ENCODE results near the gene BSND. TPM values are rescaled to one million over a fixed set of nuclear protein-coding genes. Genes with fewer than 3 reads are reported as not detected.

The BSND gene
- total RNA-seq, 1 donor from 2014 or later: not detected

DNA sequence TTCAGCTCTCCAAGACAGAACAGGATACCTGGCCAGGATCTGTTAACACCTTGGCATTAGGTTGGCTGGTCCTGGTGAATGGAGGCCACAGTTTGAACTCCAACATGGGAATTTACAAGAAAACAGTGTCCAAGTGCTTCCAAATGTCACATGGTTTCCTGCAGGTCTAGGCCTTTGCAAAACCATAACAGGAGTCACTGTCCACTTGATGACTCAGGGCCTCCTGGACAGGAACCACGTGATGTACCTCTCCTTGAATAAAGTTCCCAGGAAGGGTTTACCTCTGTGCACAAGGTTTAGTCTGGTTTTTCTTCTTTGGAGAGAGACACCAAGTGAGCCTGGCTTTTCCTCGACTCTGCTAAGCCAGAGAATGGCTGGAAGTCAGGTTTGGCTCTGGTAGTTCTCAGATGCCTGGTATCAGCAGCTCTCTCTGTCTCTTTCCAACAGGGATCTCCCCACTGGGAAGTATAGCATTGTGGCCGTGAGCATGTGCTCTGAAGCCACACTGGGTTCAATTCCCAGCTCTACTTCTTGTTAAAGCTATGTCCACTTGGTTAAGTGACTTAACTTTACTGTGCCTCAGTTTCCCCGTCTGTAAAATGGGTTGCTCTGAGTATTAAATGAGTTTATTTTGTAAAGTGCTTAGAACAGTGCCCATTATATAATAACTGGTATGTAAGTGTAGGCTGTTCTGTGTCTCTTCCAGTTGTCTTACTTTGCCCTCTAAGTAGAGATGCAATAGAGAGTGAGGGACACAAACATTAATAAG lies 45.6 kb upstream of the BSND start:
- H3K36me3 Mint-ChIP-seq (ENCODE audit: low read depth, unreplicated experiment): no peaks in the 10 kb centered on the region
- no peak overlapping the region for H3K4me3 Mint-ChIP-seq (ENCODE audit: unreplicated experiment)
- no peaks in the 10 kb centered on the region for H3K9me3 Mint-ChIP-seq (ENCODE audit: unreplicated experiment)

DNA sequence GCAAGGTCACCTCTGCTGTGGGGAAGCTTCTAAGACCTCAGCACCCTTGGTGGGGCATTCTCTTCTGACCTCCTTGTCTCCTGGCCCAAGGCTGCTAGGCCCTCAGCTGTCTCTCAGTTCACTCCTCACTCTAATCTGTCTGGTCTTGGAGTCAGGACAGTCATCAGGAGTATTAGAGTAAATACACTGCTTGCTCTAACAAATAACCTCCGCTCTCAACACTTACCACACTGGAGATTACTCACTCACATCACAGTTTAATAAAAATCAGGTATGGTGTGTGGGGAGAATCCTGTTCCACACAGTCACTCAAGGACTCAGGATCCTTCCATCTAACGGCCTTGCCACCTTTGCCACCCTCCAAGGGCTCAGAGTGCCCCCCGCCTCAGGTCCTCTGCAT lies 44.9 kb upstream of the BSND start:
- DNase-seq (ENCODE audit: low spot score): no peak
- H3K27ac Mint-ChIP-seq (ENCODE audit: unreplicated experiment): no peak overlapping the region
- peaks cover 7% of the 10 kb centered on the region for H3K9me3 Mint-ChIP-seq (ENCODE audit: unreplicated experiment)
- H3K4me3 Mint-ChIP-seq (ENCODE audit: unreplicated experiment): no peak overlapping the region
- no peaks in the 10 kb centered on the region for H3K36me3 Mint-ChIP-seq (ENCODE audit: low read depth, unreplicated experiment)
- TF ChIP-seq, protein P1, sequence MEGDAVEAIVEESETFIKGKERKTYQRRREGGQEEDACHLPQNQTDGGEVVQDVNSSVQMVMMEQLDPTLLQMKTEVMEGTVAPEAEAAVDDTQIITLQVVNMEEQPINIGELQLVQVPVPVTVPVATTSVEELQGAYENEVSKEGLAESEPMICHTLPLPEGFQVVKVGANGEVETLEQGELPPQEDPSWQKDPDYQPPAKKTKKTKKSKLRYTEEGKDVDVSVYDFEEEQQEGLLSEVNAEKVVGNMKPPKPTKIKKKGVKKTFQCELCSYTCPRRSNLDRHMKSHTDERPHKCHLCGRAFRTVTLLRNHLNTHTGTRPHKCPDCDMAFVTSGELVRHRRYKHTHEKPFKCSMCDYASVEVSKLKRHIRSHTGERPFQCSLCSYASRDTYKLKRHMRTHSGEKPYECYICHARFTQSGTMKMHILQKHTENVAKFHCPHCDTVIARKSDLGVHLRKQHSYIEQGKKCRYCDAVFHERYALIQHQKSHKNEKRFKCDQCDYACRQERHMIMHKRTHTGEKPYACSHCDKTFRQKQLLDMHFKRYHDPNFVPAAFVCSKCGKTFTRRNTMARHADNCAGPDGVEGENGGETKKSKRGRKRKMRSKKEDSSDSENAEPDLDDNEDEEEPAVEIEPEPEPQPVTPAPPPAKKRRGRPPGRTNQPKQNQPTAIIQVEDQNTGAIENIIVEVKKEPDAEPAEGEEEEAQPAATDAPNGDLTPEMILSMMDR (IDR thresholded peaks at IDR 0.05; ENCODE audit: unreplicated experiment): no peak
- peaks cover 1% of the 10 kb centered on the region for H3K27me3 Mint-ChIP-seq (ENCODE audit: unreplicated experiment)
- peaks cover 6% of the 10 kb centered on the region for H3K4me1 Mint-ChIP-seq (ENCODE audit: unreplicated experiment)

More for the DNA sequence above, 45.6 kb upstream of the BSND start:
- Mint-ChIP-seq H3K27me3 (ENCODE audit: unreplicated experiment) (peaks cover 1% of the 10 kb centered on the region), H3K27ac (ENCODE audit: unreplicated experiment) (no peak overlapping the region), H3K4me1 (ENCODE audit: unreplicated experiment) (peaks cover 6% of the 10 kb centered on the region)
- TF ChIP-seq, protein P1 (IDR thresholded peaks at IDR 0.05; ENCODE audit: unreplicated experiment): no peak
- DNase-seq (ENCODE audit: low spot score): no peak

DNA sequence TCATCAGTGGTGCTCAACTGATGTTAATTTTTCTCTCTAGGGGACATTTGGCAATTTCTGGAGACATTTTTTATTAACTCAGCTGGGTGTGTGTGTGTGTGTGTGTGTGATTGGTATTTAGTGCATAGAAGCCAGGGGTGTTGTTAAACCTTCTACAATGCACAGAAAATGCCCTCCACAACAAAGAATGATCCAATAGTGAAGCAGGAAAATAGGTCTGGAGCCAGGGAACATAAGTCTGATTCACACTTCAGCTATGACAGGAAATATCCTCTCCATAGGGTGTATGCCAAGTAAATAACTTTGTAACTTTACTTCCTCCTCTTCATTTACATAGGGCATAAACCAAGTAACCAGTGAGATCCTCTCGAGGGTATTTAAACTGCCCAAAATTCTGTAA lies 43.4 kb upstream of the BSND start:
- Mint-ChIP-seq H3K9me3 (ENCODE audit: unreplicated experiment) (peaks cover 10% of the 10 kb centered on the region), H3K27ac (ENCODE audit: unreplicated experiment) (no peak overlapping the region), H3K27me3 (ENCODE audit: unreplicated experiment) (no peaks in the 10 kb centered on the region), H3K36me3 (ENCODE audit: low read depth, unreplicated experiment) (no peaks in the 10 kb centered on the region), H3K4me3 (ENCODE audit: unreplicated experiment) (no peak overlapping the region), H3K4me1 (ENCODE audit: unreplicated experiment) (peaks cover 6% of the 10 kb centered on the region)
- DNase-seq (ENCODE audit: low spot score): no peak
- TF ChIP-seq, protein P1 (IDR thresholded peaks at IDR 0.05; ENCODE audit: unreplicated experiment): no peak

DNA sequence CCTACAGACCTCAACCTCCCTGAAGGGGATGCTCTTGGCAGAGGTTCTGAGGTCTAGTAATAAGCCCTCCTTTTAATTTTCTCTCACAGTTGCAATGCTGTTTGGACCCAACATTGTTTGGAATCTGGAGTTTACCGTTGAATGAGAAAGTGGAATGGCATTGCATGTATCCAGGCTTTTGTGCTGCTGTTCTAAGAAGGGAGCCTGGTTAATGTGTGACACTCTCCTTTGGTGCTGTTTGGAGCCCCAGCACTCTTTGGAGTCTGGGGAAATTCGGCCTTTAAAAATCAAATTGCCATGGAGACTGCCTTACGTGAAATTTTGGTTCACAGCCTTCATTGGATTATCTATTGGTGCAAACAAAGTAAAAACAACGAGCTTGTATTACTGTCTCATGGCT lies 42.0 kb upstream of the BSND start:
- Mint-ChIP-seq H3K36me3 (ENCODE audit: low read depth, unreplicated experiment) (no peaks in the 10 kb centered on the region), H3K4me3 (ENCODE audit: unreplicated experiment) (no peak overlapping the region), H3K4me1 (ENCODE audit: unreplicated experiment) (peaks cover 6% of the 10 kb centered on the region), H3K27me3 (ENCODE audit: unreplicated experiment) (no peaks in the 10 kb centered on the region), H3K9me3 (ENCODE audit: unreplicated experiment) (peaks cover 10% of the 10 kb centered on the region), H3K27ac (ENCODE audit: unreplicated experiment) (no peak overlapping the region)
- TF ChIP-seq, protein P1 (IDR thresholded peaks at IDR 0.05; ENCODE audit: unreplicated experiment): no peak
- no peak for DNase-seq (ENCODE audit: low spot score)

DNA sequence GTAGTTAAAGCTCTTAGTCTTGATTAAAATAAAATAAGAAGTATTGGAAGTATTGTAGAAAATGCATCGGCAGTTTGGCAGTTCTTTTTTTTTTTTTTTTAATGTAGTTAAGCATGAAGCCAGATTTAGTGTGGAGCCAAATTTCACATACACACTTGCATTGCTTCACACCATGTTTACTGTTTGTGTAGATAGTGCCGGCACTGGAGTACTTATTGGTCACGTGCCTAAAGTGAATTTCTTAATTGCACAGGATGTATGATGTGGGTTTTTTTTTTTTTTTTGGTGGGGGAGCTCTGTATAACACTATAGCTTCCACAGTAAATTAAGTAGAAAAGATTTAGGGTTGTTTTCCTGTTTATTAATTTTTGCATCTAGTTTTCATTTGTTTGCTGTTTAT lies 39.5 kb upstream of the BSND start:
- Mint-ChIP-seq H3K4me3 (ENCODE audit: unreplicated experiment) (no peak overlapping the region), H3K4me1 (ENCODE audit: unreplicated experiment) (peaks cover 6% of the 10 kb centered on the region), H3K9me3 (ENCODE audit: unreplicated experiment) (peaks cover 10% of the 10 kb centered on the region), H3K27ac (ENCODE audit: unreplicated experiment) (no peak overlapping the region), H3K36me3 (ENCODE audit: low read depth, unreplicated experiment) (no peaks in the 10 kb centered on the region), H3K27me3 (ENCODE audit: unreplicated experiment) (no peaks in the 10 kb centered on the region)
- no peak for DNase-seq (ENCODE audit: low spot score)
- TF ChIP-seq, protein P1 (IDR thresholded peaks at IDR 0.05; ENCODE audit: unreplicated experiment): no peak
